Right hindlimb (tissue), 1 donor: ENCODE data around the gene ADAMTS18.
"Not testable (repeated sequence)": the region's sequence is repeated elsewhere in the genome, so short reads cannot be mapped to it uniquely, and the experiment has no call there.

Experiments used
- DNase-seq: peaks from one replicate; pipeline ENCODE4 v3.0.0-alpha.2; 2018

Gene ADAMTS18

GRCh38 chr16:77434530-77435271 is at the start of gene ADAMTS18:
ADAMTS18 (minus strand) TSS chr16:77435034; CDS start chr16:77434695, 339 bp downstream.
- DNase-seq = no peak

- DNase-seq = no peak
Measured at GRCh38 chr16:77480681-77481315, 46.0 kb upstream of the ADAMTS18 start.

GRCh38 chr16:77472262-77472661 is 37.4 kb upstream of the ADAMTS18 start:
- no peak for DNase-seq

DNA sequence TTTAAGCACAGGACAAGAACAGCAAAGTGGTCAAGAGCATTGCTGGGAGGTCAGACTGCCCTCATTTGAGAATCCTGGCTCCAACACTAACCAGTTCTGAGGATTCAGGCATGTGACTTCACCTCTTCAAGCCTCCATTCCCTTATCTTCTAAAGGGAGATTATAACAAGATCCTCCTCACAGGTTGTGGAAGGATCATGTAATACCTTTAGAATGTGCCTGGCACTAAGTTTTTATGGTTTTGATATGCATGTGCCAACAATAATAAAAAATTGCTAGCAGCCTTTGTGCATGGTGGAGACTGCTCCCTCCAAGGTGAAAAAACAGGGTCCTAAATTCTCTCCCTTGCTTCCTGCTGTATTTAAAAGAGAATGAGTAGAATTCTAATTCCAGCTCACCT is 36.0 kb upstream of the ADAMTS18 start:
- DNase-seq = no peak

GRCh38 chr16:77469634-77470033 is 34.8 kb upstream of the ADAMTS18 start:
- no peak for DNase-seq

- no peak for DNase-seq
Measured at GRCh38 chr16:77468831-77469230, 34.0 kb upstream of the ADAMTS18 start.

GRCh38 chr16:77467821-77468335 is 33.0 kb upstream of the ADAMTS18 start:
- DNase-seq = no peak

GRCh38 chr16:77463659-77464058 is 28.8 kb upstream of the ADAMTS18 start:
- DNase-seq = not testable (repeated sequence)

GRCh38 chr16:77462894-77463293 is 28.1 kb upstream of the ADAMTS18 start:
- DNase-seq = no peak

DNA sequence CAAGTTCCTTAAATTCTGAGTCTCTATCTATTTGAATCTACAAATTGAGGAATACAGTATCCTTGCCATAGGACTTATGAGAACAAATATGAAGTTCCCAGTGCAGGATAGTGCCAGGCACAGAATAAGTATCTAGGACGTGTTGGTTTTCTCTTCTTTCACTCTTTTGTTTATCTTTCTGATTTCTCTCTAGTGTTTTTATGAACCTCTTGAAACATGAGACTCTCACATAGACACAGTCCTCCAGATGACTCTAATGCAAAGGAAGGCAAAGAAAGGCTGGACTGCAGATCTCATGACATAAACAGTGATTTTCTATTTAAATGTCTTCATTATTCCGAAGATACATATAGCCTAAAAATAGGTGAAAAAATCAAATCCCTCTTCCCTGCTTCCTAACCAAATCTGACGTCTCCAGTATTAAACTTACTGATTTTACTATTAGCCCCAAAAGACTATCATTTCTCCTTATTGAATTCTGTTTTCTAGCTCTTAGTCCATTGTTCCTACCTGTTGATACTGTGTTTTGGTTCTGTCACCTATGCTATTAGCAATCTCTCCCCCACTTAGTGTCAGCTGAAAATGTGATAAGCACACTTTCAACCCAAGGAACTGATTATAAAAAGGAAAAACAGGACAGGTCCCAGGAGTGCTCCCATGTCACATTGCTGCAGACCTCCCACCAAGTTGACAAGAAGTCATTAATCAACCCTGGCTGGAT is 24.9 kb upstream of the ADAMTS18 start:
- DNase-seq = no peak

GRCh38 chr16:77457046-77457445 is 22.2 kb upstream of the ADAMTS18 start:
- DNase-seq = no peak

GRCh38 chr16:77452243-77452642 is 17.4 kb upstream of the ADAMTS18 start:
- DNase-seq = no peak

GRCh38 chr16:77450790-77451487 is 16.1 kb upstream of the ADAMTS18 start:
- DNase-seq = no peak

- no peak for DNase-seq
Measured at GRCh38 chr16:77449208-77449607, 14.4 kb upstream of the ADAMTS18 start.

- no peak for DNase-seq
Measured at GRCh38 chr16:77445324-77445723, 10.5 kb upstream of the ADAMTS18 start.

DNA sequence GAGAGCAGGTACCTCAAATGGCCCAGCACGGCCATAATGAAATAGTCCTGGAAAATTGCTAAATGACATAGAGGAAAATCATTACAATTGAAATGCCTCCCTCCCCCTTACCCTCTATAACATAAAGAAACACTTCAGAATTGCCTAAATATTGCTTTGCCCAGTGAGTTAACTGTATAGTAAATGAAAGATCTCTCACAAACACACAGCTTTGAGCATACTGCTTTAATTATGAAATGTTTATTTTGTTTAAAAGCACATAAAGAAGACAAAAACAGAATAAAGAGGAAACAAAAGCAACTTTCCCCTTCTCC is 9.3 kb upstream of the ADAMTS18 start:
- no peak for DNase-seq

DNA sequence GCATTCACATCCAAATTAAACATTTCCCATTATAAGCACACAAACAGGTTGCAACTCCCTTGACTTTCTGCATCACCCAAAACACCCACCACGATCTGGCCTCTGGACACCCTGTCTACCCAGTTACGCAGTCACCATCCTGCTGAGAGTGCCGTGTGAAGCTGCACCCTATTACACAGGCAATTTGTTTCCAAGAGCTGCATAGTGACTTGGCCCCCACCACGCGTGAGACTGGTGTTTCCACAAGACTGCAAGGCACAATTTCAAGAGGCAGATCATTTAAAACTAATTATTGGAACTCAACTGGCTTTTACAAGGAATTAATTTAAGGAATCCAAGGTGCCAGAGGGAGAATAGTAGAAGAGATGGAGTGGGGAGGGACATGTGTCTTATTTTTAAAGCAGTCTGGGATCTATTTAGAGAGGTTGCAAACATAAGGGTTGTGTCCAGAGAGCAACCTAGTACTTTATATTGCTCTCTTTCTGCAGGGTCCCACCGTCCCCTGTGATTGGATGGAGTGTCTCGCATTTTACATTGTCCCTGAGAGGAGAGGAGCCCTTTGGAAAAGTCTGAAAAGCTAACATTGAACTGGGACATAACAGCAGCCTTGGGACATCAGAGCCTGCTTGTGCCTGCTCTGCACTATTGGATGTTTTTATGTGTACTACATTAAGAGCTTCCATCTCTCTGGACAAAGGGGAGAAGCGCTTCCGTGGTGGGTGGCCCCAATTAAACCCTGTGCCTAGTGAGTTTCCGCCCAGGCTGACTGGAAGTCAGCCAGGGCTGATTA is 8.7 kb upstream of the ADAMTS18 start:
- no peak for DNase-seq

DNA sequence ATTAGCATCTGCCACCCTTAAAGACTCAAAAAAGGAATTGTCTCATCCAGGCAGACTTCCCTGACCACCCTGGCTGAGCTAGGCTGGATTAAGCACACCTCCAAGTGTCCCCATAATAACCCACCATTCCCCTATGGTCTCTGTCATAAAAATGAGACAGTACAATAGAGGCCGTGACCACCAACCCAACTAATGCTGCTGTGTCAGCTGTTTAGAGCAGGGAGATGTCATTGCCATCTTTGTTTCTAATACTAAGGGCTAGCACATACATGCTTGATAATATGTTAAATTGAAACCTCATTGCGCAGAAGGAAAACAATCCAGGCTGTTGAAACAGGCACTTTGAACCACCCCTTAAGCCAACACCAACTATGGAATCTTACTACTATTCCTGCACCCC is 7.2 kb upstream of the ADAMTS18 start:
- no peak for DNase-seq

- no peak for DNase-seq
Measured at GRCh38 chr16:77439106-77439505, 4.3 kb upstream of the ADAMTS18 start.

- DNase-seq = no peak
Measured at GRCh38 chr16:77437859-77438258, 3.0 kb upstream of the ADAMTS18 start.

GRCh38 chr16:77435272-77435820 is 512 bp upstream of the ADAMTS18 start:
- no peak for DNase-seq

- no peak for DNase-seq
Measured at GRCh38 chr16:77434022-77434529, 758 bp downstream of the ADAMTS18 start.
